Right atrium auricular region (tissue), 2 donors: ENCODE measurements around the gene NAT8L. TPM values are rescaled to one million over a fixed set of nuclear protein-coding genes. Genes with fewer than 3 reads are reported as not detected.
A peak's percentile ranks its signal among the peaks of the same experiment; 100 is the strongest.

Source experiments
- DNase-seq: peaks from one replicate; pipeline ENCODE4 v3.0.0-alpha.2; 2019; ENCODE audit warnings: low spot score
- H3K27ac ChIP-seq, 2 donors: fragments of 200-600 bp; sonication (generic); 1 replicate in 1 of 2; 2 replicates in 1 of 2; pipeline ENCODE4 v1.5.1; 2016 to 2019
- H3K27me3 ChIP-seq, 2 donors: fragments of 200-600 bp; sonication (generic); one replicate each; pipeline versions ENCODE4 v1.5.1 to v1.6.0; 2017 to 2019
- H3K36me3 ChIP-seq: fragments of 200-600 bp; sonication (generic); one replicate; pipeline ENCODE4 v1.5.1; 2016
- H3K4me1 ChIP-seq, 2 donors: fragments of 200-600 bp; sonication (generic); one replicate each; pipeline versions ENCODE4 v1.5.1 to v1.6.0; 2017 to 2019
- H3K4me3 ChIP-seq, 2 donors: fragments of 200-600 bp; sonication (generic); 1 replicate in 1 of 2; 2 replicates in 1 of 2; pipeline ENCODE4 v1.5.1; 2017 to 2019; ENCODE audit warnings: mild to moderate bottlenecking in 1 of 2, moderate library complexity in 1 of 2
- H3K9me3 ChIP-seq, 2 donors: fragments of 200-600 bp; sonication (generic); one replicate each; pipeline ENCODE4 v1.5.1; 2019
- total RNA-seq, 2 donors: library from RNA; depleted of rRNA; stranded (reverse); fragments of >200 nt; gene quantifications; one replicate each; pipeline ENCODE4 v1.1.0, GENCODE V29; 2016
- TF ChIP-seq, protein P1 (sequence below), 2 donors: fragments of 200-600 bp; sonication (generic); IDR thresholded peaks; one replicate each; pipeline ENCODE4 v1.5.1; 2019; ENCODE audit warnings: antibody characterized with exemption in 2 of 2

The NAT8L gene
- total RNA-seq, 2 donors from 2014 or later = 3.0 to 3.2 TPM

DNA sequence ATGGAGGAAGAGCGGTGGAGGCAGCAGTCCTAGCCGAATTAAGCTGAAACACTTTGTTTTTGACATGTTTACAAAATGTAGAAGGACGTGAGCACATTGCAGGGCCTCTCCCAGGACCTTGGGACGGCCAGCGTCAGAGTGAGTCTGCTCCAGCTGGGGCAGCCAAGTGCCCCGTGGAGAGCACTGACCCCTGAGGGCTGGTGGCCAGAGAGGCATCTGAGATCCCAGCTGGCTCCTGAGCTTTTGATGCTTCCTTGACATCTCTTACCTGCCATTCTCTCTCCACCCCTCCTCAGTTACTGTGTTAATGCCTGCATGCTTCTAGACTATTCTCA, 24.7 kb downstream of the NAT8L start:
- Histone ChIP-seq H3K27ac (no peak overlapping the region), H3K27me3 (no peaks in the 10 kb centered on the region), H3K4me3 (no peak overlapping the region), H3K4me1 (no peaks in the 10 kb centered on the region), H3K36me3 (no peaks in the 10 kb centered on the region), H3K9me3 (peaks cover 0 to 8% of the 10 kb centered on the region in 2 donors)
- TF ChIP-seq, protein P1, sequence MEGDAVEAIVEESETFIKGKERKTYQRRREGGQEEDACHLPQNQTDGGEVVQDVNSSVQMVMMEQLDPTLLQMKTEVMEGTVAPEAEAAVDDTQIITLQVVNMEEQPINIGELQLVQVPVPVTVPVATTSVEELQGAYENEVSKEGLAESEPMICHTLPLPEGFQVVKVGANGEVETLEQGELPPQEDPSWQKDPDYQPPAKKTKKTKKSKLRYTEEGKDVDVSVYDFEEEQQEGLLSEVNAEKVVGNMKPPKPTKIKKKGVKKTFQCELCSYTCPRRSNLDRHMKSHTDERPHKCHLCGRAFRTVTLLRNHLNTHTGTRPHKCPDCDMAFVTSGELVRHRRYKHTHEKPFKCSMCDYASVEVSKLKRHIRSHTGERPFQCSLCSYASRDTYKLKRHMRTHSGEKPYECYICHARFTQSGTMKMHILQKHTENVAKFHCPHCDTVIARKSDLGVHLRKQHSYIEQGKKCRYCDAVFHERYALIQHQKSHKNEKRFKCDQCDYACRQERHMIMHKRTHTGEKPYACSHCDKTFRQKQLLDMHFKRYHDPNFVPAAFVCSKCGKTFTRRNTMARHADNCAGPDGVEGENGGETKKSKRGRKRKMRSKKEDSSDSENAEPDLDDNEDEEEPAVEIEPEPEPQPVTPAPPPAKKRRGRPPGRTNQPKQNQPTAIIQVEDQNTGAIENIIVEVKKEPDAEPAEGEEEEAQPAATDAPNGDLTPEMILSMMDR (IDR thresholded peaks at IDR 0.05) = no peak
- DNase-seq = no peak

DNA sequence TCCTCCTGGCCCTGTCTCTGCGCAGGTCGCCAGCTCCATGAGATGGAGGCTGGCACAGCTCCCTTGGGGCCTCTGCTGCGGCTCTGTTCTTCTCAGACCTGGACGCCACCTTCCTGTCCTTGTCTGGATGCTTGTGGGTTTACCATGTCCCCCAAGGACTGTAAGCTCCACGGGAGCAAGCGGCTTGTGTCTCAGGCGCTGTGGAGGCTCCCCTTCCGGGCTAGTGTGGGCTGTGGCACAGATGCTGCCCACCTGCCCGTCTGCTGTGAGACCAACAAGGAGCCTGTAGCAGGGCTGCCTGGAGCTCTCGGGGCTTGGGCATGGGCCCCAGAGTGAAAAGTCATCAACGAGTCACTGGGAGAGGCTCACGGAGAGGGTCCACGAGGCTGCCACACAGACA, 25.2 kb downstream of the NAT8L start:
- TF ChIP-seq, protein P1 (IDR thresholded peaks at IDR 0.05) = no peak

GRCh38 chr4:2085496-2085901, 26.4 kb downstream of the NAT8L start:
- Histone ChIP-seq H3K27ac (no peak overlapping the region), H3K36me3 (no peaks in the 10 kb centered on the region), H3K4me1 (no peaks in the 10 kb centered on the region), H3K4me3 (no peak overlapping the region), H3K9me3 (peaks cover 0 to 8% of the 10 kb centered on the region in 2 donors), H3K27me3 (no peaks in the 10 kb centered on the region)
- TF ChIP-seq, protein P1 (IDR thresholded peaks at IDR 0.05) = no peak
- peak; percentile 23 for DNase-seq

More for the DNA sequence above, 25.2 kb downstream of the NAT8L start:
- Histone ChIP-seq H3K4me1 (no peaks in the 10 kb centered on the region), H3K36me3 (no peaks in the 10 kb centered on the region), H3K27ac (no peak overlapping the region), H3K9me3 (peaks cover 0 to 8% of the 10 kb centered on the region in 2 donors), H3K4me3 (no peak overlapping the region), H3K27me3 (no peaks in the 10 kb centered on the region)
- no peak for DNase-seq

DNA sequence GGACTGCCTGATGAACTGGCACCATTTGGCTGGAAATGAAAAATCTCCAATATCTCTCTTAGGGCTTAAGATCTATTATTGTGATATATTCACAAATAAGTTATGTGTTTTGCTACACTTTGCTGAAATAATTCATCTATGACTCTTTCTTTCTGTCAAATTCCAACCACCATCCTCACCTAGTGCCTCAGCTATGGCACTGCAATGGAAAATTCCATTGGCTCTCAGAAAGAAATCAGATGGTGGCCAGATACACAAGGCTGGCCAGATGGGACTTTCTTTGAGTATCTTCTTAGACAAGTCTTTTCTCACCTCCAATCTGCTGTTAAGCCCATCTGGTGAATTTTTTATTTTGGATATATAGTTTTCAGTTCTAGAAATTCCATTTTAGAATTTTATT, 28.0 kb downstream of the NAT8L start:
- no peak overlapping the region for H3K4me3 ChIP-seq
- no peak overlapping the region for H3K27ac ChIP-seq
- H3K36me3 ChIP-seq = no peaks in the 10 kb centered on the region
- TF ChIP-seq, protein P1 (IDR thresholded peaks at IDR 0.05) = no peak
- no peaks in the 10 kb centered on the region for H3K4me1 ChIP-seq
- peaks cover 0 to 8% of the 10 kb centered on the region in 2 donors for H3K9me3 ChIP-seq
- H3K27me3 ChIP-seq = no peaks in the 10 kb centered on the region
- DNase-seq = no peak

- Histone ChIP-seq H3K4me1 (no peaks in the 10 kb centered on the region), H3K36me3 (no peaks in the 10 kb centered on the region), H3K4me3 (no peak overlapping the region), H3K27me3 (no peaks in the 10 kb centered on the region), H3K27ac (no peak overlapping the region), H3K9me3 (peaks cover 0 to 8% of the 10 kb centered on the region in 2 donors)
- DNase-seq = no peak
- TF ChIP-seq, protein P1 (IDR thresholded peaks at IDR 0.05) = no peak
These were observed 30.1 kb downstream of the NAT8L start for GRCh38 chr4:2089222-2089621.

- Histone ChIP-seq H3K27ac (no peak overlapping the region), H3K4me1 (no peaks in the 10 kb centered on the region), H3K9me3 (peaks cover 0 to 8% of the 10 kb centered on the region in 2 donors), H3K36me3 (no peaks in the 10 kb centered on the region), H3K27me3 (no peaks in the 10 kb centered on the region), H3K4me3 (no peak overlapping the region)
- TF ChIP-seq, protein P1 (IDR thresholded peaks at IDR 0.05) = no peak
- DNase-seq = no peak
These were observed 31.5 kb downstream of the NAT8L start for GRCh38 chr4:2090642-2091041.
